Mammary epithelial cell (primary cell): ENCODE results near the gene STOML1.

Source experiments
- EZH2 ChIP-seq: IDR thresholded peaks from 2 replicates; pipeline ENCODE4 v1.6.1; 2012; ENCODE audit warnings: low read length, inconsistent platforms, borderline replicate concordance
- TF ChIP-seq, protein P1 (sequence below), 2 donors: IDR thresholded peaks in 1 of 2; conservative IDR thresholded peaks in 1 of 2; 2 replicates each; pipeline ENCODE4 v1.5.1; 2011 to 2012; ENCODE audit warnings: inconsistent platforms in 2 of 2, low read length in 2 of 2, mild to moderate bottlenecking in 2 of 2, control low read depth in 1 of 2, low read depth in 1 of 2; ENCODE audit not compliant: insufficient read depth in 1 of 2; ENCODE audit errors: extremely low read depth in 1 of 2

DNA sequence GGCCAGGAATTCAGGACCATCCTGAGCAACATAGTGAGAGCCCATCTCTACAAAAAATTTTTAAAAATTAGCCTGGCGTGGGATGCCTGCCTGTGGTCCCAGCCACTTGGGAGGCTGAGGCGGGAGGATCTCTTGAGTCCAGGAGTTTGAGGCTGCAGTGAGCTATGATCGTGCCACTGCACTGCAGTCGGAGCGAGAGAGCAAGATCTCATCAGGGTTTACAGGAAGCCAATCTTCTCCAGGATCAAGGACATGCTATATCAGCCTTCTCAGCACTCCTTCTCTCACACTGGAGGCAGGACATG is 451 bp upstream of the STOML1 start:
- TF ChIP-seq, protein P1, sequence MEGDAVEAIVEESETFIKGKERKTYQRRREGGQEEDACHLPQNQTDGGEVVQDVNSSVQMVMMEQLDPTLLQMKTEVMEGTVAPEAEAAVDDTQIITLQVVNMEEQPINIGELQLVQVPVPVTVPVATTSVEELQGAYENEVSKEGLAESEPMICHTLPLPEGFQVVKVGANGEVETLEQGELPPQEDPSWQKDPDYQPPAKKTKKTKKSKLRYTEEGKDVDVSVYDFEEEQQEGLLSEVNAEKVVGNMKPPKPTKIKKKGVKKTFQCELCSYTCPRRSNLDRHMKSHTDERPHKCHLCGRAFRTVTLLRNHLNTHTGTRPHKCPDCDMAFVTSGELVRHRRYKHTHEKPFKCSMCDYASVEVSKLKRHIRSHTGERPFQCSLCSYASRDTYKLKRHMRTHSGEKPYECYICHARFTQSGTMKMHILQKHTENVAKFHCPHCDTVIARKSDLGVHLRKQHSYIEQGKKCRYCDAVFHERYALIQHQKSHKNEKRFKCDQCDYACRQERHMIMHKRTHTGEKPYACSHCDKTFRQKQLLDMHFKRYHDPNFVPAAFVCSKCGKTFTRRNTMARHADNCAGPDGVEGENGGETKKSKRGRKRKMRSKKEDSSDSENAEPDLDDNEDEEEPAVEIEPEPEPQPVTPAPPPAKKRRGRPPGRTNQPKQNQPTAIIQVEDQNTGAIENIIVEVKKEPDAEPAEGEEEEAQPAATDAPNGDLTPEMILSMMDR (conservative IDR thresholded peaks at IDR 0.05 in 1 of 2, IDR thresholded peaks at IDR 0.05 in 1 of 2; ENCODE audit: extremely low read depth in 1 of 2, insufficient read depth in 1 of 2, low read depth in 1 of 2, low read length in 2 of 2) = no peak
- TF ChIP-seq EZH2 = no peak
